ENCODE results near the gene PEMT.

Gene PEMT

DNA sequence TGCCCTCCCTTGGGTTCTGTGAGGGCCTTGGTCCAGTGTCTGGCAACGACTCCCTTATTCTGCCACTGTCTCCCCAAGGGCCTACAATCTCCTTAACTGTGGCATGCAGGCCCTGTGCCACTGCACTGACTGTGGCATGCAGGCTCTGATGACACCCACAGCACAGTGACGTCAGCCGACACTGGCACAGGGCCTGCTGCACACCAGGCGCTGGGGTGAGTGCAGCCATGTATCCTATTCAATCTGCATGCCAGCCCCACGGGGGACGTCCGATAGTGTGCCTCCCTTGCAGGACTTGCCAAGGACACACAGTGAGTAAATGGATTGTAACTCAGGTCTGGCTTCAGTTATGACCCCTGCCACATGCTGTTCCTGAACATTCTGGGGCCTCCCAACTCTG is 55.6 kb downstream of the PEMT start:
- no peak for DNase-seq (ENCODE audit: low spot score)

GRCh38 chr17:17533901-17534441 is 57.5 kb downstream of the PEMT start:
- DNase-seq (ENCODE audit: low spot score): no peak

DNA sequence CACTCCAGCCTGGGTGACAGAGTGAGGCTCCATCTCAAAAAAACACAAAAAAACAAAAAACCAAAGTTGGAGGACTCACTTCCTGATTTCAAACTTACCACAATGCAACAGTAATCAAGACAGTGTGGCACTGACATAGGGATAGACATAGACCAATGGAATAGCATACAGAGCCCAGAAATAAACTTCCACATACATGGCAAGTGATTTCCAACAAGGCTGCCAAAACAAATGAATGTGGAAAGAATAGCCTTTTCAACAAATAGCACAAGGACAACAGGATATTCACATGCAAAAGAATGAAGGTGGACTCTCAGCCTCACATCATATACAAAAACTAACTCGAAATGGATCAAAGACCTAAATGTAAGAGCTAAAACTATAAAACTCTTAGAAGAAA is 58.5 kb downstream of the PEMT start:
- DNase-seq (ENCODE audit: low spot score): no peak

DNA sequence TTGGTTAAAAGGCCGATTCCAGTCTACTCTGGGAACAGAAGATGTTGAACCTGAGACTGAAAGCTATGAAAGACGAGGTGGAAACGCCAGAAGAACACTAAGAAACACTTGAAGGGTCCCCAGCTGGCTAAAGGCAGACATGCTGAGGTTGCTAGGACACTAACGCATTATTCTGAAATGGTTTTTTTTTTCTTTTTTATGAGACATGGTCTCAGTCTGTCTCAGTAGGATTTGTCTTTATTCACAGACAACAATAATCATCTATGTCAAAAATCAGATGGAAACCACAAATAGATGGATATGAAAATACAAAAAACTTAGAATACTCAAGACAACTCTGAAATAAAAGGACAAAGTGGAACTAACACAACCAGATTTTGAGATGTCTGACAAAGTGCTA is 60.4 kb downstream of the PEMT start:
- DNase-seq (ENCODE audit: low spot score): no peak

DNA sequence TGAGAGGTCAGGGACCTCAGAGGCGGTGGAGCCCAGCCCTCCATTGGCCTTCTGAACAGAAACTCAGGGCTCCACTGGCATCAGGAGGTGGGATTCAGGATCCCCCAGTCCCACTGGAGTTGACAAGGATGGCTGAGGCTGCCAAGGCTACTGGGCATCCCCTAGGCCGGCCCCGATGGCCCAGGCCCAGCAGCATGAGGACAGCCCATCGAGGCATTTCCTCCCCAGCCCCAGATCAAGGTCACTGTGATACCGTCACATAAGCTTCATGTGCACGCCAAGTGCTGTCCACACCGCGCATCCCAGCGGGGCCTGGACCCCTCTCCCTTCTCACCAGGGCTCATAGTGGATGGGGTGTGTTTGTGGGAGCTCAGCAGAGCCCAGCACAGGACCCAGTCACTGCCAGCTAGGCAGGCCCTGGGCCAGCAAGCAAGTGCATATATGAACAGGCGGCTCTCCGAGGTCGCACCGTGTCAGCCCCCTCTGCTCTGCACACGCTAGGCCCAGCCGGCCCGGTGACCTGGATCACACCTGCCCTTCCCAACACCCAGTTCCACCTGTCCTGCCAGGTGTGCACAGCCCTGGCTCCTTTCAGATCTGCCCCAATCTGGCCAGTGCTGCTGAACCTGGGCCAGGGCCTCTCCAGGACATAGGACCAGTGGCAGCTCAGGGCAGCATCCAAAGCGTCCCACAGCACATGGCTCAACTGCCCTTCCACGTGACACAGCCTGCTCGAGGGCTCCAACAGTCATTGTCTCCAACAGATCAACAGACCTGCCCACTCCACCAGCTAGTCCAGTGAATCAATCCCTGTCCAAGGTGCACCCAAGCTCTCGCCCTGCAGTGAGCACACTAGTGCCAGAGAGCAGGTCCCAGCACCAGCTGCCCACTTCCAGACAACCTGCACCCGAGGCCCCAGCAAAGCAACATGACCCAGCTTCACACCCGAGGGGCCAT is 62.5 kb downstream of the PEMT start:
- no peak for DNase-seq (ENCODE audit: low spot score)

DNA sequence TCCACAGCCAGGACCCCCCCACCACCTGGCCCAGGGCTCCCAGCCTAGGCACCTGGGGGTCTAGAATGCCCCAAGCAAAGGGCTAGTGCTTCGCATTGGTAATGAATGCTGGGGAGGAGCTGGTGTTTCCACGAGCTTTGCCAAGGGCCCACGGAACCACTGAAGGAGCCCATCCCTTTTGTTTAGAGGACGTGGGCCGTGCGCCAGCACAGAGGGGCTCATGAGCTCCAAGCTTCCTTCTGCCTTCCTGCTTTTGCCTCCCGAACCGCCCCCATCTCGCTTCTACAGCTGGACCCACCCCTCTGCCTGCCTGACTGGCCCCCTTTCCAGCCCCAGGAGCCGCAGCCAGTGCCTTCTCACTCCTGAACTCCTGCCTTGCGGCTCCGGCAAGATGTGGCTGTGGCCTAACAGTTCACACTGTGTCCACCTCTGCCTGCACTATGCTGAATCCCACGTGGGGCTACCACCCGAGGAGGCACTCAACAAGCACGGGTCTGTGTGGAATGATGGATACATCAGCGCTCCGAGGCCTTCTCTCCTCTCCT is 63.5 kb downstream of the PEMT start:
- DNase-seq (ENCODE audit: low spot score): no peak

DNA sequence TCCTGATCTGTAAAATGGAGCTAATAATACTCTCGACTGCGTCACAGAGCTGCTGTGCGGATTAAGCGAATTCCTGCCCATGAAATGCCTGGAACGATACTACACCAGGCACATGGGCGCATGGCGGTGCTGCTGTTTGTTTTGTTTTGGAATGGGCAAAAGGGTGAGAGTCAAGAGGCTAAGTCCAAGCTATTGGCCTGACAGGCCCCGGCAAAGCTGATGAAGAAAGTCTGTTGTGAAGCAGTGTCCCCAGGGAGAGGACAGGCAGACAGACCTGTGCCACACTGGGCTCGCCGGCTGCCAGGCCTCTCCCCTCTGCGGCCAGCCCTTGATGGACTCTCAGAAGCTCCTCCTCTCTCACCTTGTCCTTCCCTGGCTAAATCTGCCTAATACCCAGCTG is 64.0 kb downstream of the PEMT start:
- no peak for DNase-seq (ENCODE audit: low spot score)

GRCh38 chr17:17526369-17526768 is 65.1 kb downstream of the PEMT start:
- DNase-seq (ENCODE audit: low spot score): no peak

DNA sequence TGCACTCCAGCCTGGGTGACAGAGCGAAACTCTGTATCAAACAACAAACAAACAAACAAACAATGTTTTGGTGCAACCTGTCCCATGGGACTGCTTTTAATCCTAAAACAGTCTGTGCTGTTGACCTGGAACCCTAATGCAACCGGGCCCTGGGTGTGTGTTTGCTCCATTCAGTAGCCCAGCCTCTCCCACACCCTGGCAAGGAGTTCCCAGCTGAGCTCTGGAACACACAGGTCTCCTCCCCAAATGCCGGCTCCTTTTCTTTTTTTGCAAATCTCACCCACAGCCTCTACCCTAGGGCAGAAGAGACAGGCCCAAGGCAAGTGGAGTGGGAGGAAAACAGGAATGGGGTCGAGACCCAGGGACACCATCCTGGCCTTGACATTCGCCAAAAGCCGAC is 65.6 kb downstream of the PEMT start:
- DNase-seq (ENCODE audit: low spot score): no peak

- DNase-seq (ENCODE audit: low spot score): no peak
These were observed 66.2 kb downstream of the PEMT start for GRCh38 chr17:17525311-17525710.

DNA sequence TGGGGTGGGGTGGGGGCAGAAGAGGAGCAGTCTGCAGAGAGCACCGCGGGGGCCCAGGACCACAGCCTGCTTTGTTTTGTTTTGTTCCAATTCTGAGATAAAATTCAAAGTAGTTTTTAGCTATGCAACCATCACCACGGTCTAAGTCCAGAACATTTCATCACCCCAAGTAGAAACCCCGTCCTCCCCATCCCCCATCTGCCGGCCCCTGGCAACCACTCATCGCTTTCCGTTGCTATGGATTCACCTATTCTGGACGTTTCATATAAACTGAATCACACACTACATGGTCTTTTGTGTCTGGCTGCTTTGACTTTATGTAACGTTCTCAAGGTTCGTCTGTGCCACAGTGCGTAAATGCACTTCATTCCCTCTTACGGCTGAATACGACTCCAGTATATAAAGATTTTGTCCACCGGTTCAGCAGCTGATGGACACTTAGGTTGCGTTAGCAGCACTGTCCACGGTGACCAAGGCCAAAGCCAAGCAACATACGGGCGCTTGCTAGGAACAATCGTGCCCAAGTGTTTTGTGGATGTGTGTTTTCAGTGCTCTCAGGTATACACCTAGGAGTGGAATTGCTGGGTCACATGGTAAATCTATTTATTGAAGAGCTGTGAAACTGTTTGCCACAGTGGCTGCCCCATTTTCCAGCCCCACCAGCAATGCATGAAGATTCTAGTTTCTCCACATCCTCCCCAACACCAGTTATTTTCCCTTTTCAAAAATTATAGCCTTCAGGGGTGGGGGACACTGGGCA is 67.6 kb downstream of the PEMT start:
- no peak for DNase-seq (ENCODE audit: low spot score)

DNA sequence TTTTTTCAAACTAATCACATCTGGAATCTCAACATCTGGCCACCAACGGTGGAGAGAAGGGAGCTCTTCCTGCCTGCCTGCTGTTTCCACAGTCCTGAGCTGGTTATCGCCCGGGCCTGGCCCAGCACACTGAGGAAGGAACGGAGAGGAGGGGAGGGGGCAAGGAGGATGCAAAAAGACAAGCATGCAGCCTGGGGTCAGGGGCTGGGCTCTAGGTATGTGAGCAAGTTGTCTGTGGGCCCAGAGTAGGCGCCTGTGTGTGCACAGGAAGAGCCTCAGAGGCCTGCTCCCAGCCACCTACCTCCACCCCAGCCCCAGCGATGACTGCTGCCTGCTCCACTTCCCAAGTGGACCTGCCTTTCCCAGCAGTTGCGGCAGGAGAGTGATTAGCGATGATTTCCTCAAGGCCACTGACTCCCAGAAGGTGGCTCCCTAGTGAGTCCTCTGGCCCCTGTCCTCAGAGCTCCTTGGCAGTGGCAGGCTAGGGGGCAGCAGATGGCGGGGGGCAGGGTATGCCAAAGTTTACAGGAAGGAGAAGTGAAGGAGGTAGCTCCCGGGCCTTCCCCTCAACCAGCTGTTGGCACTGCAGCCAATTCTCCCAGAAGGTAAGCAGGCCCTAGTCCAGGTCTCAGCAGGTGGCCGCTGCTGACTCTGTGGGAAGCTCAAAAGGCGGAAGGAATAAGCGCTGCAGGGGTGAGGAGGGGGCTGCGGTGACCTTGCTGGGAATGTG is 68.3 kb downstream of the PEMT start:
- DNase-seq (ENCODE audit: low spot score): no peak

GRCh38 chr17:17520599-17521232 is 70.8 kb downstream of the PEMT start:
- no peak for DNase-seq (ENCODE audit: low spot score)

GRCh38 chr17:17519886-17520285 is 71.6 kb downstream of the PEMT start:
- DNase-seq (ENCODE audit: low spot score): no peak

DNA sequence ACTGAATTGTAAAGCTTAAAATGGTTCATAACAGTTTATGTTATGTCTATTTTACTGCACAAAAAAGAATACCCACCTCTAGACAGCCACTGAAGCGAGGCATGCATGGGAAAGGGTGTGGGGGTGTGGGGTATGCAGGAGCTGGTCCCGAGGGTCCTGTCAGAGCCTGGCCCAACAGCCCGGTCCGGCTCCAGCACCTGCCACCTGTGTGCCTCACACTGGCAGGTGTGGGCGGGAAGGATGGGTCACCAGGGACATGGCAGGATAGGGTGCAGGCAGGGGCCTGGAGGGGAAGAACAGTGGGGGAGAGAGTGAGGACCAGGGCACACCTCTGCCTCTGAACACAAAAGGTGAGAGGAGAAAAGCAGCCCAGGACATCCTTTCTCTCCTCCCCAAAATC is 72.6 kb downstream of the PEMT start:
- no peak for DNase-seq (ENCODE audit: low spot score)

GRCh38 chr17:17518014-17518413 is 73.5 kb downstream of the PEMT start:
- no peak for DNase-seq (ENCODE audit: low spot score)

GRCh38 chr17:17516941-17517720 is 74.4 kb downstream of the PEMT start:
- DNase-seq (ENCODE audit: low spot score): no peak

- DNase-seq (ENCODE audit: low spot score): no peak
These were observed 75.3 kb downstream of the PEMT start for GRCh38 chr17:17515934-17516930.
